ENCODE measurements around the gene ACTN3.

ACTN3 gene

GRCh38 chr11:66557733-66558326 is 11.1 kb downstream of the ACTN3 start:
- no peak for DNase-seq (ENCODE audit: low read depth)
- TF ChIP-seq CTCF (IDR thresholded peaks at IDR 0.05; ENCODE audit: insufficient read depth, low read depth, low read length, missing control alignments): no peak
- H3K4me3 ChIP-seq (ENCODE audit: low read length): no peak overlapping the region

GRCh38 chr11:66559142-66559865 is 12.6 kb downstream of the ACTN3 start:
- DNase-seq (ENCODE audit: low read depth): peak; percentile 29
- no peak overlapping the region for H3K4me3 ChIP-seq (ENCODE audit: low read length)
- TF ChIP-seq CTCF (IDR thresholded peaks at IDR 0.05; ENCODE audit: insufficient read depth, low read depth, low read length, missing control alignments): no peak

GRCh38 chr11:66559866-66560676 is 13.4 kb downstream of the ACTN3 start:
- TF ChIP-seq CTCF (IDR thresholded peaks at IDR 0.05; ENCODE audit: insufficient read depth, low read depth, low read length, missing control alignments): no peak
- no peak overlapping the region for H3K4me3 ChIP-seq (ENCODE audit: low read length)
- no peak for DNase-seq (ENCODE audit: low read depth)

- no peak overlapping the region for H3K4me3 ChIP-seq (ENCODE audit: low read length)
- TF ChIP-seq CTCF (IDR thresholded peaks at IDR 0.05; ENCODE audit: insufficient read depth, low read depth, low read length, missing control alignments): no peak
- DNase-seq (ENCODE audit: low read depth): no peak
These were observed 14.7 kb downstream of the ACTN3 start for GRCh38 chr11:66561178-66561974.

- no peak for DNase-seq (ENCODE audit: low read depth)
- no peak for TF ChIP-seq CTCF (IDR thresholded peaks at IDR 0.05; ENCODE audit: insufficient read depth, low read depth, low read length, missing control alignments)
- no peak overlapping the region for H3K4me3 ChIP-seq (ENCODE audit: low read length)
These were observed 15.2 kb downstream of the ACTN3 start for GRCh38 chr11:66561975-66562248.

GRCh38 chr11:66562275-66562674 is 15.6 kb downstream of the ACTN3 start:
- no peak for DNase-seq (ENCODE audit: low read depth)
- TF ChIP-seq CTCF (IDR thresholded peaks at IDR 0.05; ENCODE audit: insufficient read depth, low read depth, low read length, missing control alignments): no peak
- no peak overlapping the region for H3K4me3 ChIP-seq (ENCODE audit: low read length)

Data from epithelial cell of esophagus (primary cell).